Measurements from ENCODE around the gene TMEM63C.

The TMEM63C gene

DNA sequence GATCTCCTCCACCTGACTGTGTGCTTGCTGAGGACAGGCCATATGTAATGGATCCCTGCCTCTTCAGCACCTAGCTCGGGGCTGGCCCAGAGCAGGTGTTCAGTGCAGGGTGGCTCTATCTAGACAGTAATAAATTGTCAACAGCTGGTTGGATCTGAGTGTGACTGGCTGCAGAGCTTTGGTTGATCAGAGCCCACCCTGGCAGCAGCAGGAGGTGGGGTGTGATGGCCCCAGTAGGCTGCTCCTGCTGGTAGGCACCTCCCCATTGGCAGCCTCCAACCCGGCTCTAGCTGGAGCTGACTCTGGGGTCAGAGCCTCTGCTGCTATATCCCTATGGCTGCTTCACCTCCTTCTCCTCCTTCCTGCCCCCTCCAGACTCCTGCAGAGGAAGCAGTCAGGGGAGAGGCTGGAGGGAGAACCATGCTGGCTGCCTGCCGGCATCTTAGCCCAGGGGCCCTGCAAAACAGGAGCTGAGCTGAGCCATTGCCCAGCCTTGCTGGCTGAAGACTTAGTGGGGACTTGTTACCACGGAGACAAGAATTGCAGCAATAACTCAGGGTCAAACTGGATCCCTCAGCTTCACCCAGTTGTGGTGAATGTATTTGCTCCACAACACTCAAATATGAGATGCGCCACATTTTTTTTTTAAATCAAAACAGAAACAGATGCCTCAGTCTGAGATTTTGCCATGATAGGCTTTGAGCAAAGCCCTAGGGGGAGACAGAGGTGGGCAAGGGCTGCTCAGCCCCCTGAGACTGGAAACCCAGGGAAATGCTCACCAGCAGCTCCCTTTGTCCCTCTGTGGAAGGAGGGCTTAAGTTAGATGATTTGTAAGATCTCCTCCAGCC lies 22.2 kb downstream of the TMEM63C start:
- Histone ChIP-seq H3K27me3 (ENCODE audit: low read depth, low read length) (no peaks in the 10 kb centered on the region), H3K9me3 (ENCODE audit: control insufficient read depth in 1 of 2, low read length in 2 of 2) (no peaks in the 10 kb centered on the region)

DNA sequence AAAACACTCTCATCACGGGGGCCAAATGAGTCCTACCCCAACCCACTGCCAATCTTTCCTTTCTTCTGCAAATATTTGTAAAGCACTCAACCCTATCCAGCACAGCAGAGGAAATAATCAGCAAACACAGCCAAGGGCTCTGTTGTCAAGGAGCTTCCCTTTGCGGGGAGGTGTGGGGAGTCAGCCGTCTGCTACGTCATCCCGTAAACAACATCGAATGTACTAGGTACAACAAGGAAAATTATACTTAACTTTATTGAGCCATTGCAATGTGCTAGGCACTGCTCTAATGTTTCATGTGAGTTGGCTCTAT lies 22.8 kb downstream of the TMEM63C start:
- Histone ChIP-seq H3K27me3 (ENCODE audit: low read depth, low read length) (no peaks in the 10 kb centered on the region), H3K4me1 (ENCODE audit: control insufficient read depth in 1 of 2, insufficient read depth in 2 of 2, low read length in 2 of 2) (no peaks in the 10 kb centered on the region), H3K4me3 (ENCODE audit: low read depth in 1 of 2, low read length in 2 of 2) (no peak overlapping the region), H3K9me3 (ENCODE audit: control insufficient read depth in 1 of 2, low read length in 2 of 2) (no peaks in the 10 kb centered on the region), H3K36me3 (ENCODE audit: control insufficient read depth in 1 of 2, insufficient read depth in 2 of 2, low read length in 2 of 2) (no peaks in the 10 kb centered on the region), H3K27ac (ENCODE audit: low read length) (no peak overlapping the region)

More for the DNA sequence above, 22.2 kb downstream of the TMEM63C start:
- no peak overlapping the region for H3K4me3 ChIP-seq (ENCODE audit: low read depth in 1 of 2, low read length in 2 of 2)
- H3K4me1 ChIP-seq (ENCODE audit: control insufficient read depth in 1 of 2, insufficient read depth in 2 of 2, low read length in 2 of 2): no peaks in the 10 kb centered on the region
- no peaks in the 10 kb centered on the region for H3K36me3 ChIP-seq (ENCODE audit: control insufficient read depth in 1 of 2, insufficient read depth in 2 of 2, low read length in 2 of 2)
- H3K27ac ChIP-seq (ENCODE audit: low read length): no peak overlapping the region

DNA sequence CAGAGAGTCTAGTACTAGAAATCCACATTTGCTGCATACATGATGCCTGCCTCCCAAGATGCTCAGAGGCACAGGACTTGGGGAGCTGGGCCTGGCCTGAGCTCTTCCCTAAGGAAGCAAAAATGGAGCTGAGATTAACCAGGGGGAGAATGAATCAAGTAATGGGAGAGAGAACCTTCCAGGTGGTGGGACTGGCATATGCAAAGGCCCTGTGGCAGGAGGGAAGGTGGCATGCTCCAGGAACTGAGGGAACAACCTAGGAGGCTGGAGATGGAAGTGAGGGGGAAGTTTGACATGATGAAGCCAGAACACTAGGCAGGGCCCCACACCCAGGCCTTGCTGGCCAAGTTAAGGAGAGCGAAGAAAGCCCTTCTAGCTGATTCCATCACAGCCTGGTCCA lies 23.3 kb downstream of the TMEM63C start:
- Histone ChIP-seq H3K4me1 (ENCODE audit: control insufficient read depth in 1 of 2, insufficient read depth in 2 of 2, low read length in 2 of 2) (no peaks in the 10 kb centered on the region), H3K36me3 (ENCODE audit: control insufficient read depth in 1 of 2, insufficient read depth in 2 of 2, low read length in 2 of 2) (no peaks in the 10 kb centered on the region), H3K27me3 (ENCODE audit: low read depth, low read length) (no peaks in the 10 kb centered on the region), H3K4me3 (ENCODE audit: low read depth in 1 of 2, low read length in 2 of 2) (no peak overlapping the region), H3K9me3 (ENCODE audit: control insufficient read depth in 1 of 2, low read length in 2 of 2) (no peaks in the 10 kb centered on the region), H3K27ac (ENCODE audit: low read length) (no peak overlapping the region)

DNA sequence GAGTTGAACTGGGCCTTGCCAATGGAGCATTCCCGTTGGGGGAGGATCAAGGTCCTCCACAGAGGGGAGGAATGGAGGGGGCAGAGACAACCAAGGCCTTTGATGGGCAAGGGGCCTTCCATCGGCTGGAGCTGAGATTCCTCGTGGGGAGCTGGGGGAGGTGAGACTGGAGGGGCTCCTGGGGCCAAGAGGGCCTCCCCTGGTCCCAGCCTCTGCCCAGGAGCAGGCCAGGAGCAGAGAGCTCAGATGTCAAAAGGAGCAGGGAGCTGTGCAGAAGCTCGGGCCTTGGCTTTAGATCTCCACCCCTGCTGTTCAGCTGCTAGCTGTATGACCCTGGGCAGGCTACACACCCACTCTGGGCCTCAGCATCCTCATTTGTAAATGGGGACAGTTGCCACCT lies 24.0 kb downstream of the TMEM63C start:
- Histone ChIP-seq H3K9me3 (ENCODE audit: control insufficient read depth in 1 of 2, low read length in 2 of 2) (no peaks in the 10 kb centered on the region), H3K4me3 (ENCODE audit: low read depth in 1 of 2, low read length in 2 of 2) (no peak overlapping the region), H3K36me3 (ENCODE audit: control insufficient read depth in 1 of 2, insufficient read depth in 2 of 2, low read length in 2 of 2) (no peaks in the 10 kb centered on the region), H3K4me1 (ENCODE audit: control insufficient read depth in 1 of 2, insufficient read depth in 2 of 2, low read length in 2 of 2) (no peaks in the 10 kb centered on the region), H3K27me3 (ENCODE audit: low read depth, low read length) (no peaks in the 10 kb centered on the region), H3K27ac (ENCODE audit: low read length) (no peak overlapping the region)

DNA sequence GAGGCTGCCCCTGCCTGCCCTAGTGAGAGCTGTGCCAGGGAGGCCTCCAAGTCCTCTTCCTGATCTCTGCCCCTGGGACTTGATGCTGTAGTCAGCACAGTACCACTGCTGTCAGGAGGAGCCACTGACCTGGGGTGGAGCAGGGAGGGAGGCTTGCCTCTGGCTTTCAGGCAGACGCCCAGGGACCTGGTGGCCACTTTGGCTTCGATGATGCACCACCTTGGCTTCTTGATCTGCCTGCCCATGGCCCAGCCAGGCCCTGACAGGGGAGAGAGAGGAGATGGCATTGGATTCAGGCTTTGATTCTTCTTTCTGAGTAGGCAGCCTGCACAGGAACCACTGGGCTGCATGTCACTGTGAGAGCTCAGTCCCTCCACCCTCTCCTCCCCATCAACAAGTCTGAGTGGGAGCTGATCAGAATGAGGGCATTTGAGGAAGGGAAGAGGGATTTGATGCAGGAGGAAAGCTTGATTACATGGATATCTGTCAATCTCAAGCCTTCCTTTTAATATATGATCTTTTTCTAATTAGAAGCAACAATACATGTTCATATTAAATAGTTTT lies 24.7 kb downstream of the TMEM63C start:
- no peak overlapping the region for H3K27ac ChIP-seq (ENCODE audit: low read length)
- H3K4me1 ChIP-seq (ENCODE audit: control insufficient read depth in 1 of 2, insufficient read depth in 2 of 2, low read length in 2 of 2): no peaks in the 10 kb centered on the region
- H3K9me3 ChIP-seq (ENCODE audit: control insufficient read depth in 1 of 2, low read length in 2 of 2): no peaks in the 10 kb centered on the region
- H3K27me3 ChIP-seq (ENCODE audit: low read depth, low read length): no peaks in the 10 kb centered on the region
- no peaks in the 10 kb centered on the region for H3K36me3 ChIP-seq (ENCODE audit: control insufficient read depth in 1 of 2, insufficient read depth in 2 of 2, low read length in 2 of 2)
- no peak overlapping the region for H3K4me3 ChIP-seq (ENCODE audit: low read depth in 1 of 2, low read length in 2 of 2)

DNA sequence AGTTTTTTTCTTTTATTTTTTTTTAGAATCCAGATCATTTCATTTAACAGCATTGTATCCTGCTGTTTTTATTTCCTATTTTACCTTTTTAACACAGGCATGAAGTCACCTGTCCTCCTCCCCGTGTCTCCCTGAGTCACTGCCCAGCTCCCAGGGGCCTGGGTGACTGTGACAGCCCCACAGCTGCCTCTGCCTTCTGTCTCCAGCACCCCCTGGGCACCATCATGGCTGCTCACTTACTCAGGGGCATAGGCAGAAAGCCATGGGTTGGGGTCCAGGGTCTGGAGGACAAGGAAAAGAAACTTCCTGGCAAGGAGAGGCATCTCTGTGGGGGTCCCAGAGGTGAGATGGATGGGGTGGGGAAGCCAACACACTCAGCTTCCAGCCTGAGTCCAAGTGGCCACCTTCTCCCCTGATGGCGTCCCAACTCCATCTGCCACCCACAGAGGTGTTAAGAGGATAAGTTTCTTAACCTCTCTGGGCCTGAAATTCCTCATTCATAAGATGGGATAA lies 25.3 kb downstream of the TMEM63C start:
- no peak overlapping the region for H3K4me3 ChIP-seq (ENCODE audit: low read depth in 1 of 2, low read length in 2 of 2)
- no peaks in the 10 kb centered on the region for H3K9me3 ChIP-seq (ENCODE audit: control insufficient read depth in 1 of 2, low read length in 2 of 2)
- H3K36me3 ChIP-seq (ENCODE audit: control insufficient read depth in 1 of 2, insufficient read depth in 2 of 2, low read length in 2 of 2): no peaks in the 10 kb centered on the region
- H3K27ac ChIP-seq (ENCODE audit: low read length): no peak overlapping the region
- H3K4me1 ChIP-seq (ENCODE audit: control insufficient read depth in 1 of 2, insufficient read depth in 2 of 2, low read length in 2 of 2): no peaks in the 10 kb centered on the region
- no peaks in the 10 kb centered on the region for H3K27me3 ChIP-seq (ENCODE audit: low read depth, low read length)

DNA sequence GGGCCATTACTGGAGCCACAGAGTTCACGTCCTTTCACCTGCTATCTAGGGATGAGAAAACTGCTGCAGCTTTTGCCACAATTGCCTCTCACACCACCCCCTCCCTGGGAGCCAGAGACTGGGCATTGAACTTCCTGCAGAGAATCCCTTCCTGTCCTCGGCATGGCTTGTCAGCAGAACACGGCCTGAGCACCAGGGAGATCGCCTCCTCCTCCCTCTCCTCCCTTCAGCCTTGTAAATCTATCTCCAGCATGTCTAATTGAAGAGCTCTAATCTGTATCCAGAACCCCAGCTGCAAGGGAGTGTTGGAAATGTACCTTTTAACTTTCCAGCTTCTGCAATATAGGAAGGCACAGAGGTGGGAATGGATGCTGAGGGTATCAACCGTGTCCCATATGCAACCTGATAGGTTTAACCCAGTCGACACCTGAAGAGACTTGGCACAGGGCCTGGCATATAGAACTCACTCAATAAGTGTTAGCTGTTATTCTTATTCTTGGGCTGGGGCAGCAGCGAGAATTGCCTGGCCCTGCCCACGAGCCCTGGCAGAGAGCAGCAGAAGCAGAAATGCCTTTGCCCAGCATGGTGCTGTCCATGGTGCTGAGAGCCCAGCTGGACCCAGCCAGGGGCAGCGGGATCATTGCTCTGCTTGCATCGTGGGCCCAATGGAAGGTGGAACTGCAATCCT lies 26.8 kb downstream of the TMEM63C start:
- no peaks in the 10 kb centered on the region for H3K4me1 ChIP-seq (ENCODE audit: control insufficient read depth in 1 of 2, insufficient read depth in 2 of 2, low read length in 2 of 2)
- H3K4me3 ChIP-seq (ENCODE audit: low read depth in 1 of 2, low read length in 2 of 2): no peak overlapping the region
- no peaks in the 10 kb centered on the region for H3K9me3 ChIP-seq (ENCODE audit: control insufficient read depth in 1 of 2, low read length in 2 of 2)
- no peaks in the 10 kb centered on the region for H3K36me3 ChIP-seq (ENCODE audit: control insufficient read depth in 1 of 2, insufficient read depth in 2 of 2, low read length in 2 of 2)
- H3K27ac ChIP-seq (ENCODE audit: low read length): no peak overlapping the region
- H3K27me3 ChIP-seq (ENCODE audit: low read depth, low read length): no peaks in the 10 kb centered on the region

DNA sequence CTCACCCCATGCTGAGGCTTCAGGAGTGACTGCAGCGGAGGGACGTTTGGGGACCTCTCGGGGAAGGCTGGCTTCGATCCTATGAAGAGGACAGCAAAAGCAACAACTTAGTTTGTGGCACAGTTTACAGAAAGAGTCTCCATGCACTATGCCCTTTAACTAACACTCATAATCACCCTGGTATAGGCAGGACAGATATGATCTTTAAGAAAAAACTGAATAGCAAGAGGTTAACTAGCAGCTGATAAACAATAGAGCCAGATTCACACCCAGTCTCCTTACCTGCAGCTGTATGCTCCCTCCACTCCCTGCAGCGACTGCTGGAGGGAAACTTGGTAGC lies 27.4 kb downstream of the TMEM63C start:
- H3K9me3 ChIP-seq (ENCODE audit: control insufficient read depth in 1 of 2, low read length in 2 of 2): no peaks in the 10 kb centered on the region
- H3K4me3 ChIP-seq (ENCODE audit: low read depth in 1 of 2, low read length in 2 of 2): no peak overlapping the region
- H3K27ac ChIP-seq (ENCODE audit: low read length): no peak overlapping the region
- H3K4me1 ChIP-seq (ENCODE audit: control insufficient read depth in 1 of 2, insufficient read depth in 2 of 2, low read length in 2 of 2): no peaks in the 10 kb centered on the region
- H3K36me3 ChIP-seq (ENCODE audit: control insufficient read depth in 1 of 2, insufficient read depth in 2 of 2, low read length in 2 of 2): no peaks in the 10 kb centered on the region
- H3K27me3 ChIP-seq (ENCODE audit: low read depth, low read length): no peaks in the 10 kb centered on the region

DNA sequence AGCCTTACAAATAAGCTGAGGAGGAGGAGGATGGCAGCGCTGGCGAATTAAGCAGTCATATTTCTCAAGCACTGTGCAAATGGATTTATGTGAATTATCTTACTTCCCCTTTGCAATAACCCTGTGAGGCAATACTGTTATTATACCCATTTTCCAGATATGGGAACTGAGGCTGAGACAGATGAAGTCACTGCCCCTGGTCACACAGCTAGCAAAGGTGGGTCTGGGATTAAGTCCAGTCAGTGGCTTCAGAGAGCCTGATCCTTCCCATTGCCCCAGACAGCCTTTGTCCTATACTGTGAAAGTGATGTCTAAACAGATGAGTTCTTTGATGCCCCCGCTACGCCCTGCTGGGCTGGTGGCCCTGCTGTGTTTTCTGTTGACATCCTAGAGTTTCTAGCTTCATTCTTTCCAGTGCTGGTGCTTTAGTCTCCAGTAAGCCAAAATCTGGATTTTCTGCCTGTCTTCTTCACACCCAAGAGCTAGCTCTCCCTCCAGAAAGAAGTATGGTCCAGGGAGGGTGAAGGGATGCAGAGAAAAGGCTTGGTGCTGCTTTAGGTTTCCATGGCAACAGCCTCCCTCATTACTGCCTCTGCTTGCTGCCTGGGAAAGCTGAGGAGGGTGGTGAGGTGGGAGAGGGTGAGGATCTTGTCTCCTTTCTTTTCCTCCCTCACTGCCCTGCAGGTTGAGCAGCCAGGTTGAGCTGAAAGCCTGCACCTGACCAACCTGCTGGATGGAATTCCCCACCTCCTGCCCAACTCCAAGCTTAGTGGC lies 30.7 kb downstream of the TMEM63C start:
- H3K36me3 ChIP-seq (ENCODE audit: control insufficient read depth in 1 of 2, insufficient read depth in 2 of 2, low read length in 2 of 2): no peaks in the 10 kb centered on the region
- no peak overlapping the region for H3K4me3 ChIP-seq (ENCODE audit: low read depth in 1 of 2, low read length in 2 of 2)
- H3K27ac ChIP-seq (ENCODE audit: low read length): no peak overlapping the region
- H3K9me3 ChIP-seq (ENCODE audit: control insufficient read depth in 1 of 2, low read length in 2 of 2): no peaks in the 10 kb centered on the region
- no peaks in the 10 kb centered on the region for H3K4me1 ChIP-seq (ENCODE audit: control insufficient read depth in 1 of 2, insufficient read depth in 2 of 2, low read length in 2 of 2)
- no peaks in the 10 kb centered on the region for H3K27me3 ChIP-seq (ENCODE audit: low read depth, low read length)

DNA sequence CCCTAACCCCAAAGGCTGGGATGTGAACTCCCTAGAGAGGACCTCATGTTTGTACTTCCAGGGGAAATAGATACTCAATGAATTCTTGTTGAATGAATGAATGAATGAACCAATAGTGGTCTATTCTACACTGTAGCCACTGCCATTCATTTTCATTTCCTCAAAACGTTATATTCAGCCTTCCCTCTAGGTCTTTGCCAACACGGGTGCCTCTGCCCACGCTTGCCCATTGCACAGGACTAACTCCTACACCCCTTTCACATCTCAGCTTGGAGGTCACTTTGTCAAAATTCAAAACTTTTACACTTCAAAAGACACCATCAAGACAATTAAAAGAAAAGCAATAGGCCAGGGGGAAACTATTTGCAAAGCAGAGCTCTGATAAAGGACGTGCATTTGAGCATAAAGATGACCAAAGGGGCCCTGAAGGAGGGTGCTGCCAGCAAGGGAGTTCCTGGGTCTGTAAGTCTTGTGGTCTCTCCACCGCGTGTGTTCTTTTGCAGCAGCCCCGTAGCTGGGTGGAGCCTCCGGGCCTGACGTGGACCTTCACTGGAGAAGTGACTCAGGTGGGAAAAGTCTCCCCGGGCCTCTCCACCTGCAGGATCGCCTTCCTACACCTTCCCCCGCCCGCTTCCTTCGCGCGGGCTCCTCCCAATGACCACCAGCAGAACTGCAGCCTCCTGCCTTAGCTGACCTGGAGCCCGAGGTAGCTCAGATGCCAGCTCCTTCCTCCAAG lies 31.5 kb downstream of the TMEM63C start:
- Histone ChIP-seq H3K4me1 (ENCODE audit: control insufficient read depth in 1 of 2, insufficient read depth in 2 of 2, low read length in 2 of 2) (no peaks in the 10 kb centered on the region), H3K9me3 (ENCODE audit: control insufficient read depth in 1 of 2, low read length in 2 of 2) (no peaks in the 10 kb centered on the region), H3K27me3 (ENCODE audit: low read depth, low read length) (no peaks in the 10 kb centered on the region)

DNA sequence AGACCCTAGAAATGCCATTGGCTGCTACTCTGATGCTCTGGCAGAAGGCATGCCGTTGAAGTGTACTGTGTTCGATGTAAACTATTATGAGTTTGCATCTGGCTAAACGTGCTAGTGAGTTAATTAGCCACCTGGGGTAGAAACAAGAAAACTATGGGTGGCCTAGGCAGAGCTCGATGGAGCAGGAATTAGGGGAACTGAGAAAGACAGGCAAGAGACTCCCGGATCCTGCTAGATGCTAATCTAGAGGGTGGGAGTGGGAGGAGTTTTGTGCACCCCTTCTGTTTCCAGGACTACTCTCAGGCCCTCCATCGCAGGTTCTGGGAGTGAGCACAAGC lies 32.0 kb downstream of the TMEM63C start:
- Histone ChIP-seq H3K27ac (ENCODE audit: low read length) (no peak overlapping the region), H3K27me3 (ENCODE audit: low read depth, low read length) (no peaks in the 10 kb centered on the region), H3K4me1 (ENCODE audit: control insufficient read depth in 1 of 2, insufficient read depth in 2 of 2, low read length in 2 of 2) (no peaks in the 10 kb centered on the region), H3K36me3 (ENCODE audit: control insufficient read depth in 1 of 2, insufficient read depth in 2 of 2, low read length in 2 of 2) (no peaks in the 10 kb centered on the region), H3K9me3 (ENCODE audit: control insufficient read depth in 1 of 2, low read length in 2 of 2) (no peaks in the 10 kb centered on the region), H3K4me3 (ENCODE audit: low read depth in 1 of 2, low read length in 2 of 2) (no peak overlapping the region)

More for the DNA sequence above, 31.5 kb downstream of the TMEM63C start:
- H3K36me3 ChIP-seq (ENCODE audit: control insufficient read depth in 1 of 2, insufficient read depth in 2 of 2, low read length in 2 of 2): no peaks in the 10 kb centered on the region
- H3K27ac ChIP-seq (ENCODE audit: low read length): no peak overlapping the region
- no peak overlapping the region for H3K4me3 ChIP-seq (ENCODE audit: low read depth in 1 of 2, low read length in 2 of 2)

Data from muscle layer of duodenum (tissue), 2 donors.